Measurements from ENCODE around the gene RXRB. TPM values are rescaled to one million over a fixed set of nuclear protein-coding genes. Genes with fewer than 3 reads are reported as not detected.
A peak's percentile ranks its signal among the peaks of the same experiment; 100 is the strongest.

The RXRB gene
- total RNA-seq (10 to 100 TPM; 31.3 to 43.7 (median 36.0) TPM), polyA plus RNA-seq (10 to 100 TPM; 19.2 to 45.9 (median 29.3) TPM)
- long read RNA-seq, donor 1, transcript RXRB-201 (10 exons, 2,908 nt), result major isoform, 11 of 25 reads
- long read RNA-seq, donor 1, partial matches to known transcripts, result 4 of 25 reads
- long read RNA-seq, donor 1, other reads (novel, unspliced or antisense), result 6 of 25 reads
- long read RNA-seq, donor 2, transcript RXRB-202 (10 exons, 2,846 nt), result major isoform, 12 of 40 reads
- long read RNA-seq, donor 2, partial matches to known transcripts, result 7 of 40 reads
- long read RNA-seq, donor 2, other reads (novel, unspliced or antisense), result 15 of 40 reads

- no peak for TF ChIP-seq CTCF (IDR thresholded peaks at IDR 0.05)
- Histone ChIP-seq H3K4me1 (peaks cover 32% of the 10 kb centered on the region), H3K36me3 (ENCODE audit: insufficient read depth in 1 of 2, low read depth in 1 of 2) (peaks cover 11 to 50% of the 10 kb centered on the region in 2 donors), H3K9me3 (no peaks in the 10 kb centered on the region), H3K27ac (peak within 1 kb of the TSS; percentile 92), H3K4me3 (peak within 1 kb of the TSS; percentile 81), H3K27me3 (ENCODE audit: insufficient read depth in 3 of 3, low read length in 2 of 3) (no peaks in the 10 kb centered on the region)
- peak; percentile 82 to 86 (median 84) for ATAC-seq
- peak; percentile 100 for DNase-seq
- WGBS, 3 donors, result 0% methylated on average over 64 to 68 of the region's 68 CpGs
- intact Hi-C loops (cut with DNase I), result loop anchor here (5.0 to 10.0 kb wide), 2 partner anchors 214 to 228 kb away; partner anchors contain the start of genes CUTA (in 1 of the 2) and PHF1 (in 1 of the 2)
These were observed at the start of gene RXRB, which contains the start of gene SLC39A7 for GRCh38 chr6:33200219-33201146. Gene RXRB, minus strand, starts transcription at chr6:33200665. Its CDS starts 189 bp downstream, at chr6:33200476. Gene SLC39A7, plus strand, starts transcription at chr6:33200867. Its CDS starts 379 bp downstream, at chr6:33201246.

- WGBS, 3 donors, result 9 to 11% (median 11%) methylated on average over 15 of the region's 15 CpGs
- no peak for TF ChIP-seq CTCF (IDR thresholded peaks at IDR 0.05)
- Histone ChIP-seq H3K27ac (peak overlapping the region; percentile 85), H3K36me3 (ENCODE audit: insufficient read depth in 1 of 2, low read depth in 1 of 2) (peaks cover 6 to 36% of the 10 kb centered on the region in 2 donors), H3K4me1 (peaks cover 13% of the 10 kb centered on the region), H3K9me3 (no peaks in the 10 kb centered on the region), H3K4me3 (peak overlapping the region; percentile 74), H3K27me3 (ENCODE audit: insufficient read depth in 3 of 3, low read length in 2 of 3) (no peaks in the 10 kb centered on the region)
- intact Hi-C loops (cut with DNase I), result loop anchor here (2.0 to 5.0 kb wide), 4 partner anchors 43 to 235 kb away; partner anchors contain the start of gene RING1 (in 1 of the 2)
- peak in 1 of 4 donors; percentile 1 for ATAC-seq
- peak in 1 of 2 donors; percentile 63 for DNase-seq
These were observed 49.5 kb upstream of the RXRB start for GRCh38 chr6:33249732-33250630.

GRCh38 chr6:33248932-33249731 is 48.7 kb upstream of the RXRB start:
- intact Hi-C loops (cut with DNase I), result loop anchor here (1.0 to 5.0 kb wide), 6 partner anchors 42 to 234 kb away; partner anchors contain the start of gene RING1 (in 1 of the 2)
- WGBS, 3 donors, result 0 to 1% (median 0%) methylated on average over 58 of the region's 58 CpGs
- Histone ChIP-seq H3K4me3 (peak overlapping the region; percentile 74), H3K36me3 (ENCODE audit: insufficient read depth in 1 of 2, low read depth in 1 of 2) (peaks cover 6 to 27% of the 10 kb centered on the region in 2 donors), H3K27me3 (ENCODE audit: insufficient read depth in 3 of 3, low read length in 2 of 3) (no peaks in the 10 kb centered on the region), H3K9me3 (no peaks in the 10 kb centered on the region), H3K27ac (peak overlapping the region; percentile 85), H3K4me1 (peaks cover 13% of the 10 kb centered on the region)
- ATAC-seq (peak; percentile 95 to 97 (median 96)), DNase-seq (peak; percentile 96 to 98)
- TF ChIP-seq CTCF (IDR thresholded peaks at IDR 0.05), result no peak

All from psoas muscle (tissue), 8 donors.